Measurements from ENCODE around the gene RPRD1A. TPM values are rescaled to one million over a fixed set of nuclear protein-coding genes. Genes with fewer than 3 reads are reported as not detected.

The RPRD1A gene
- total RNA-seq, 1 donor from 2014 or later: 62.6 TPM

DNA sequence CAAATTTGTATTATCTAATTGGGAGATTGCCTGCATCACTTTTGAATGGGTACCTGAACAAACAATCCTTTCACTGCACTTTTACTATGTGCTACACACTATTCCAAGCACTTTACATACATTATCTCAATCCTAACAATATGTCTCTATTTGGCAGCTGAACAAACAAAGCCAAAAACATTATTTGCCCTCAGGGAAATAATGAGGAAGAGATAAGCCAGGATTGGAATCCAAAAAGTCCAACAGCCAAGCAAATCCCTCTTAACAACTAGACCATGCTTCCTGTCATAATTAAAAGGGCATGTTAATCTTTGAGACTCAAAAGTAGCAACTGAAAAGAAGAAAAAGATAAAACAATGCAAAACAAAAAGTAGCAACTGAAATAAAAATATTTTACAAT is 32.1 kb downstream of the RPRD1A start:
- peak; percentile 43 for FAIRE-seq

DNA sequence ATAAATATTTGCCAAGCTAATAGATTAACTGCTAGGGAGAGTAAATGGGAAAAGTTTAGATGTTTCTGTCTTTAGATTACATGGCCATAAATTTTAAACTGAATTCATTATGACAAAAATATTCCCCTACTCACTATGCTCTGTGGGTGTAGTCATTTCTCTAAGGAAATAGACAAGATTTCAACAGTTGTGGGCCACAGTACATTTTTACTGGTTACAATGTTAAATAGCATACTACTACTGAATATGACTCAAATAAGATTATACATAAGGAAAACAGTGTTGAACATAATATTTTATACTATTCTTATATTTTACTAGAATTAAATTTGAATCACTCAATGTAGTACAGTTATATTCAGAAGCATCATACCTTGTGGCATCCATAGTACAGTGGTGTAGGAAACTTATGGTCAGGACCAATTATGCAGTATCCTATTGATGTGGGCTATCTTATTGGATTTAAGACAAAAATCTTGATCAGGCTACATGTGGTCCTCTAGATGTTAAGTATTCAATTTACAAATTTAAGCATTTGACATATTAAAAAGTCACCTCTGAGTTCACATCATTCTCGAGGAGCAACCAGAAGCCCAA is 33.0 kb downstream of the RPRD1A start:
- no peak overlapping the region for H3K27ac ChIP-seq (ENCODE audit: low read depth, low read length)
- H3K36me3 Mint-ChIP-seq (ENCODE audit: low read depth, unreplicated experiment): peaks cover 19% of the 10 kb centered on the region
- peaks cover 75% of the 10 kb centered on the region for H3K79me2 ChIP-seq (ENCODE audit: insufficient read depth, low read length)

More for the DNA sequence above, 32.1 kb downstream of the RPRD1A start:
- H3K9ac ChIP-seq (ENCODE audit: low read length): no peak overlapping the region
- peaks cover 83% of the 10 kb centered on the region for H3K79me2 ChIP-seq (ENCODE audit: insufficient read depth, low read length)
- Mint-ChIP-seq H3K4me3 (ENCODE audit: unreplicated experiment) (no peak overlapping the region), H3K9me3 (ENCODE audit: unreplicated experiment) (peaks cover 8% of the 10 kb centered on the region), H3K27ac (ENCODE audit: unreplicated experiment) (no peak overlapping the region), H3K27me3 (ENCODE audit: low read depth, unreplicated experiment) (no peaks in the 10 kb centered on the region), H3K4me1 (ENCODE audit: low read depth, unreplicated experiment) (peaks cover 10% of the 10 kb centered on the region), H3K36me3 (ENCODE audit: low read depth, unreplicated experiment) (peaks cover 19% of the 10 kb centered on the region)
- peak overlapping the region; percentile 19 for H3K4me2 ChIP-seq (ENCODE audit: low read length)
- no peak overlapping the region for H2AFZ ChIP-seq (ENCODE audit: low read depth, low read length)
- peaks cover 48% of the 10 kb centered on the region for H4K20me1 ChIP-seq (ENCODE audit: insufficient read depth, low read length)
- H3K4me1 ChIP-seq (ENCODE audit: insufficient read depth, low read length): no peaks in the 10 kb centered on the region
- no peaks in the 10 kb centered on the region for H3K9me3 ChIP-seq (ENCODE audit: insufficient read depth, low read depth, low read length)
- H3K4me3 ChIP-seq (ENCODE audit: insufficient read depth, low read depth, low read length): no peak overlapping the region
- H3K36me3 ChIP-seq (ENCODE audit: insufficient read depth, low read length): peaks cover 3% of the 10 kb centered on the region
- TF ChIP-seq CTCF (IDR thresholded peaks at IDR 0.05; ENCODE audit: insufficient read depth, low read depth, low read length) (no peak), EZH2 (IDR thresholded peaks at IDR 0.05; ENCODE audit: insufficient read depth, low read length) (no peak)
- H3K27me3 ChIP-seq (ENCODE audit: insufficient read depth, low read length): no peaks in the 10 kb centered on the region
- H3K27ac ChIP-seq (ENCODE audit: low read depth, low read length): no peak overlapping the region
- DNase-seq (ENCODE audit: low read depth): peak; percentile 51

More for the DNA sequence above, 33.0 kb downstream of the RPRD1A start:
- no peak overlapping the region for H3K4me3 ChIP-seq (ENCODE audit: insufficient read depth, low read depth, low read length)
- peaks cover 46% of the 10 kb centered on the region for H4K20me1 ChIP-seq (ENCODE audit: insufficient read depth, low read length)
- no peak overlapping the region for H2AFZ ChIP-seq (ENCODE audit: low read depth, low read length)
- H3K9me3 ChIP-seq (ENCODE audit: insufficient read depth, low read depth, low read length): no peaks in the 10 kb centered on the region
- peaks cover 10% of the 10 kb centered on the region for H3K4me1 Mint-ChIP-seq (ENCODE audit: low read depth, unreplicated experiment)
- H3K4me3 Mint-ChIP-seq (ENCODE audit: unreplicated experiment): no peak overlapping the region
- peaks cover 8% of the 10 kb centered on the region for H3K9me3 Mint-ChIP-seq (ENCODE audit: unreplicated experiment)
- no peaks in the 10 kb centered on the region for H3K27me3 ChIP-seq (ENCODE audit: insufficient read depth, low read length)
- peaks cover 3% of the 10 kb centered on the region for H3K36me3 ChIP-seq (ENCODE audit: insufficient read depth, low read length)
- no peaks in the 10 kb centered on the region for H3K27me3 Mint-ChIP-seq (ENCODE audit: low read depth, unreplicated experiment)
- no peak overlapping the region for H3K9ac ChIP-seq (ENCODE audit: low read length)
- no peak overlapping the region for H3K27ac Mint-ChIP-seq (ENCODE audit: unreplicated experiment)
- no peak for FAIRE-seq
- TF ChIP-seq CTCF (IDR thresholded peaks at IDR 0.05; ENCODE audit: insufficient read depth, low read depth, low read length) (no peak), EZH2 (IDR thresholded peaks at IDR 0.05; ENCODE audit: insufficient read depth, low read length) (no peak)
- no peaks in the 10 kb centered on the region for H3K4me1 ChIP-seq (ENCODE audit: insufficient read depth, low read length)
- DNase-seq (ENCODE audit: low read depth): no peak
- no peak overlapping the region for H3K4me2 ChIP-seq (ENCODE audit: low read length)

Measured in astrocyte (in vitro differentiated cells and primary cell).